GM21619 (cell line): Measurements from ENCODE around the gene ERAS.
"Not testable (repeated sequence)": the region's sequence is repeated elsewhere in the genome, so short reads cannot be mapped to it uniquely, and the experiment has no call there.

Source experiments
- ATAC-seq: cut with Tn5 transposase; IDR thresholded peaks from one replicate; pipeline ENCODE4 v1.9.1; 2021; ENCODE audit not compliant: unreplicated experiment

The ERAS gene

DNA sequence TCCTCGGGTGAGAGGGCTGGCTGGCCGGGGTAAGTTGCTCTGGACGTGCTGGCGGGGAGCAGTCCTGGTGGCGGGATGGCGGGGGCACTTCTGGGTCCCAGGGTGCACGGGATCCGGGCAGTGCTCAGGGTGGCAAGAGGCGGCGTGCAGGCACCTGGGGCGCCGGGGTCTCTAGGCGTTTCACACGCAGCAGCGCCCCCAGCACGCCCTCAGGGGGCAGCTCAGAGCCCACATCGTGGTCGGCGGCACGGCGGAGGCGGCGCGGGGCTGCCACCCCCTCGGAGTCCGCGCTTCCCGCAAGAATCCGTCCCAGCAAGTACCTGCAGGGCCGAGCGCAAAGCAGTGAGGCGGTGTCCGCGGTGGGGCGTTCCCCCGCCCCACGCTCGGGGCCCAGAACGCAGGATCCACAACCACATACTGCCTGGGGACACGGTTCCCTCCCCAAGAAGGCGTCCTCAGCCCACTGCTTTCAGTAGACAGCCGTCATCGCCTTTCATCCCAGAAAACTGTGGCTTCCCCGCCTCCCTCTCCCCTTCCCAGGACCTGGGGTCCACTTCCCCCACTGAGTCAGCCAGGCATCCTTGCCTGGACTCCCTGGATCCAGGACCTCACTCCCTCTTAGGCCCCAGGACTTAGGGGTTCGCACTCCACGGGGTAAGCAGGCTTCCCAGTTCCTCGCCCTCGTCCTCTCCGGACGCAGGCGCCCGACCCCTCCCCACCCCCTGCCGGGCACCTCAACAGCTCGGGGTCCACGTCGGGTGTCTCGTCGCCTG is 5.0 kb downstream of the ERAS start:
- no peak for ATAC-seq

DNA sequence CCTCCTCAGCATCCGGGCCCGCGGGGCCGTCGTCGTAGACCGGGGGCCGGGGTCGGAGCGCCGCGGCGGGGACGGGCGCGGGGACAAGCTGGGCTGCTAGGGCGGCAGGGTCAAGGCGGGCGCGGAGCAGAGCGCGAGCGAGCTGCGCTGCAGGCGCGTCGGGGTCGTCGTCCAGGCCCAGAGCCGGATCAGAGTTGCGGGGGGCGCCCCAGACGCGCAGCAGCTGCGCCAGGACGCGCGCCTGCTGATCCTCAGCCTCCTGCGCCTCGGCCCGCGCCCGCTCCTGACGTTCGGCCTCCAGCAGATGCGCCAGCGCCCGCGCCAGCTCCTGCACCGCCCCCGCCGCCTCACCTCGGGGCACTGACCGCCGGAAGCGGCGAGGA is 5.6 kb downstream of the ERAS start:
- ATAC-seq, result no peak

DNA sequence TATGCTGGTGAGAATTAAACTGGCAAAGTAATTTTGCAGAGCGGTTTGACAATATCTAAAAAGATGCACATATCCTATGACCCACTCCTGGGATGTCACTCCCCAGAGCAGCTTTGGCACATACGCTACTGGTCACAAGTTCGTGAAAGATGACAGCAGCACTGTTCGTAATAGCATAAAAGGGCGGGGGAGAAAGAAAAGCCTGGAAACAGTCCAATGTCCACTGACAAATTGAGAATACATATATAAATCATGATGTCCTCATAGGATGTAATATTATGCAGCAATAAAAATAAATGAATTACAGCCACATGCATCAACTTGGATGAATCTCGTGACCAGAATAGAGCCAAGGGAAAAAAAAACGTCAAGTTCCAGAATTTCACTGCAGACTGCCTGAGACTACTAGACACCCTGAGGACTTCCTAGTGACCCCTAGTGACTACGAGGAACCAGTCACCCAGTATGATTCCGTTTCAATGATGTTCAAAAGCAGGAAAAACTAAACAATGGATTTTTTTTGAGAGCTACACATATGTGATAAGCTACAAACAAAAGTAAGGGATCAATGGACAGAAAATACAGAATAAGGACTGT is 7.3 kb downstream of the ERAS start:
- no peak for ATAC-seq

DNA sequence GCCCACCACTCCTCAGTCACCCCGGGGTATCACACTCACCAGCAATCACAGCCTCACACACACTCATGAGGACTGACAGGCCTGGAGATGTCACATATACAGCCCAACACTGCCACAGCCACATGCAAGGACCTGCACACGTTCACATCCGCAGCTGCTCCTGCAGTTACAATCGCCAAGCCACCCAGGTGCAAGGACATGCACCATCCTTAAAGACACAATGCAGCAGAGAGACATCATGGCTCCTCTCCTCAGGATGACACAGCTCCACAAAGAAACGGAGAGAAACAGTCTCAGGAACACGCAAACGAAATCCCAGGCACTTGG is 8.0 kb downstream of the ERAS start:
- ATAC-seq, result no peak

DNA sequence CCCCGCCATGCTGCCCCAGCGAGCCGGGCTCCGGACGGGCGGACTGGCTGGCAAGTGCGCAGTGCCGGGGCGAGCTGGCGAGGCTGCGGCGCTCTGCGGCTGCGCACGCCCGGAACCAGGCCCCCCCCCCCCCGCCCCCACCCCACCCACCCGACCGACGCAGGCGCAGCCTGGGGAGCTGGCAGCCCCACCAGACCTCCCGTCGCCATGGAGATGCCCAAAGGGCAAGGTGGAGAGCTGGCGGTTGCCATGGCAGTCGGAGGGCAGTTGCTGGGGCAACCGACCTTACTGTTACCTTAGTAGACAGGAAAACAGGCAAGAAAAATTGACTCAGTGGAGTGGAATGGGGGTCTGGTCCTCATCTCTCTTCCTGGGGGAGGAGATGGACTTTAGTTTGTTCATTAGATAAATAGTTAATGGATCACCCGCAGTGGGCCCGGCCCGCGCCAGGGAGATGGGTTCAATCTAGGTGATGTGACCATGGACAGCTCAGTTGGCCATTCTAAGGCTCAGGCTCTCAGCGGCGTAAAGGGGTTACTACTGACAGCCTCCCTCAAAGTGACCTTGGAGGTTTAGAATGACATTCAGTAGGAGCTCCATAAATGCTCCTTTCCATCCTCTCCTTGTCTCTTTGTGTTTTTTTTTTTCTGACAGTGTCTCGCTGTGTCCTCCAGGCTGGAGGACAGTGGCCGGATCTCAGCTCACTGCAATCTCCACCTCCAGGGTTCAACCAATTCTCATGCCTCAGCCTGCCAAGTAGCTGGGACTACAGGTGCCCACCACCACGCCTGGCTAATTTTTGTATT is 9.4 kb downstream of the ERAS start, which contains the start of gene PCSK1N:
Gene PCSK1N (minus strand): TSS at position 87 of the 806 bp plus-strand sequence. CDS start 78 bp downstream, at position 9.
- no peak for ATAC-seq

DNA sequence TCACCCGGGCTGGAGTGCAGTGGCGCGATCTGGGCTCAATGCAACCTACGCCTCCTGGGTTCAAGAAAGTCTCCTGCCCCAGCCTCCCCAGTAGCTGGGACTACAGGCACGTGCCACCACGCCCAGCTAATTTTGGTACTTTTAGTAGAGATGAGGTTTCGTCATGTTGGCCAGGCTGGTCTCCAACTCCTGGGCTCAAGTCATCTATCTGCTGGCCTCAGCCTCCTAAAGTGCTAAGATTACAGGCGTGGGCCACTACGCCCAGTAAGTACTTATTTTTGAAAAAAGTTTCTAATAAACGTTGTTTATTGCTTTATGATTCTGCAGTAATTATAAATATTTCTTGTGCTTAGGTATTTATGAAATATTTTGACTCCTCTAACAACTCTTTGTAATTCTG is 13.4 kb downstream of the ERAS start:
- ATAC-seq, result no peak

DNA sequence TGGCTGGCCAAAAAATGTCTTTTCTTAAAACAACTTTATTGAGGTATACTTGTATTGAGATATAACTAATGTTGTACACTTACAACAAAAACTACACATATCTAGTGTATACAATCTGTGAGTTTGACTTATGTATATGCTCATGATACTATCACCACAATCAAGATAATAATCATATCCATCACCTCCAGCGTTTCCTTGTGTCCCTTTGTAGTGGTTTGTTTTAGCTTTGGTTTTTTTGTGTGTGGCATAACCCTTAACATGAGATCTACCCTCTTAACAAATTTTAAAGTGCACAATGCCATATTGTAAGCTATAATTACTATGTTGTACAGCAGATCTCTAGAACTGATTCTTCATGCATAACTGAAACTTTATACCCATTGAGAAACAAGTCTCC is 22.5 kb downstream of the ERAS start:
- no peak for ATAC-seq

DNA sequence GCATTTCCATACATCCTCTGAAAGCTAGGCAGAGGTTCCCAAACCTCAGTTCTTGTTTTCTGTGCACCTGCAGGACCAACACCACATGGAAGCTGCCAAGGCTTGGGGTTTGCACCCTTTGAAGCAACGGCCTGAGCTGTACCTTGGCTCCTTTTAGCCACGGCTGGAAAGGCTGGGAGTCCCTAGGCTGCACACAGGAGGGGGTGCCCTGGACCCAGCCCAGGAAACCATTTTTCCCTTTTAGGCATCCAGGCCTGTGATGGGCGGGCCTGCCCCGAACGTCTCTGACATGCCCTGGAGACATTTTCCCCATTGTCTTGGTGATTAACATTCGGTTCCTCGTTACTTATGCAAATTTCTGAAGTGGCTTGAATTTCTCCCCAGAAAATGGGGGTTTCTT is 26.5 kb downstream of the ERAS start:
- no peak for ATAC-seq

DNA sequence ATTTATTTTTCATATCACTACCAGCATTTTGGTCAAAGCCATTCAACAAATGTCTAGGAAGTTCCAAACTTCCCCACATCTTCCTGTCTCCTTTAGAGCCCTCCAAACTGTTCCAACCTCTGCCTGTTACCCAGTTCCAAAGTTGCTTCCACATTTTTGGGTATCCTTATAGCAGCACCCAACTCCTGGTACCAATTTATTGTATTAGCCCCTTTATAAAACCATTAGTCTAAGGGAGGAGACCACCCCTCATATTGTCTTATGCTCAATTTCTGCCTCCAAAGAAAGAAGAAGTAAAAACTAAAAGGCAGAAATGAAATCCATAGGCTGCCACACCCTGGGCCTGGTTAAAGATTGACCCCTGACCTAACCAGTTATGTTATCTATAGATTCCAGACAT is 27.2 kb downstream of the ERAS start:
- not testable (repeated sequence) for ATAC-seq

DNA sequence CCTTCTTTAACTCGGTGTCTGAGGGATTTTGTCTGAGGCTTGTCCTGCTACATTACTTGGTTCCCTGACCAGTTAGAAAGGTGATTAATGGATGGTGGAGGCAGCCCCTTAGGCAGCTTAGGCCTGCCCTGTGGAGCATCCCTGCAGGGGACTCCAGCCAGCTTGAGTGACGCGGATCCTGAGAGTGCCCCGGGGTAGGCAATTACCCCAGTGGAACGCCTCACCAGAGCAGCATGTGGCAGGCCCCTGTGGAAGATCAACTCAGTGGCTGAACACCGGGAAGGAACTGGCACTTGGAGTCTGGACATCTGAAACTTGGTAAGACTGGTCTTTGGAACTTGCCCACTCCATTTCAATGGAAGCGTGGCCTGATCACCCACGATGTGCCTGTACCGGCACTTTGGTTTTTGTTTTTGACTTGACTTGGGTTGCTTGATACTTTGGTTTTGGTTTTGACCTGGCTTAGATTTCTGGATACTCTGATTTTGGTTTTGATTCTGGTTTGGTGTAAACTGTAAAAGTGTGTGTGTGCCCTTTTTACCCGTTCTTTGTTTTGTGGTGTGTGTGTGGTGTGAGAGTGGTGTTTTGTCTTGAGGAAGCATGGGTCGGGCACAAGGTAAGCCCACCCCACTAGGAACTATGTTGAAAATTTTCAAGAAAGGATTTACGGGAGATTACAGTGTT is 27.9 kb downstream of the ERAS start:
- not testable (repeated sequence) for ATAC-seq

DNA sequence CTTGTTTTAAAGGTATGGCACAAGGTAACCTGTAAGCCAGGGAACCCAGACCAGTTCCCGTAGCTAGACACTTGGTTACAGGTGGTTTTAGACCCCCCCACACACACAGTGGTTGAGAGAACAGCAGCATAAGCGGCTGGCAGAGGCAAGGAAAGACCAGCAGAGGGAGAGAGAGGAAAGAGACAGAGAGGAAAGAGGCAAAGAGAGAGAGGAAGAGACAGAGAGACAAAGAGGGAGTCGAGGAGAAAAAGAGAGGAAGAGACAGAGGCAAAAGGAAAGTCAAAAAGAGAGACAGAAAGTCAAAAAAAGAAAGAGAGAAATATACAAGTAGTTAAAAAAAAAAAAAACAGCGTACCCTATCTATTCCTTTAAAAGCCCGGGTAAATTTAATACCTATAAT is 28.6 kb downstream of the ERAS start:
- ATAC-seq, result no peak

DNA sequence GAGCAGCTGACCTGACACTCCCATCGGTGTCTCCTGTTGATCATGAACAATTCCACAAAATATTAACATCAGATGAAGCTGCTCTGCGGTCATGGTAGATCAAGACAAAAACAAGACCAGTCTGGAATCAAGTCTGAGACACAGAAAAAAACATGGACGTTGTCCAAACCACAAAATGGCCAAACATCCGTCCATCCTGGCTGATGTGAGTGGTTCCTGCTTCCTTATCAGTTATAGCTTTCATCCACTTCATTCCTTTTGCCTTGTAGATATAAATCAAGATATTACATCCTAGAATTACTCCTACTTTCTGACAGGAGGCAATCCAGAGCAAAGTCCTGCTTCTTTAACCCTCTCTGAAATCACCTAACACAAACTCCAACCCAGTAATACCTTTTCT is 37.9 kb downstream of the ERAS start:
- ATAC-seq, result no peak

DNA sequence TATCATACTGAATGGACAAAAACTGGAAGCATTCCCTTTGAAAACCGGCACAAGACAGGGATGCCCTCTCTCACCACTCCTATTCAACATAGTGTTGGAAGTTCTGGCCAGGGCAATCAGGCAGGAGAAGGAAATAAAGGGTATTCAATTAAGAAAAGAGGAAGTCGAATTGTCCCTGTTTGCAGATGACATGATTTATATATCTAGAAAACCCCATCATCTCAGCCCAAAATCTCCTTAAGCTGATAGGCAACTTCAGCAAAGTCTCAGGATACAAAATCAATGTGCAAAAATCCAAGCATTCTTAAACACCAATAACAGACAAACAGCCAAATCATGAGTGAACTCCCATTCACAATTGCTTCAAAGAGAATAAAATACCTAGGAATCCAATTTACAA is 45.7 kb downstream of the ERAS start:
- not testable (repeated sequence) for ATAC-seq

DNA sequence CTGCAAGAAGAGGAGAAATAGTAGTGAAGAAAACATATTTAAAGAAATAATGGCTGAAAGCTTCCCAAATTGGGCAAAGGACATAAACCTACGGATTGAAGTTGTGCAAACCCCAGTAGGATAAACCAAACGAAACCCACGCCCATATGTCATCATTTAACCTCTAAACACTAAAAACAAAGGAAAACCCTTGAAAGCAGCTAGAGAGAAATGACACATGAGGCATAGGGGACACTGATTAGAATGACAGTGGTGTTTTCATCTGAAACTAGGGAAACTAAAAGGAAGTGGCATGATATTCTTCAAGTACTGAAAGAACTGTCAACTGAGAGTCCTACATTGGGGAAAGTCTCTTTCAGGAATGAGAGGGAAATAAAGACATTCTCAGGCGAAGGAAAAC is 50.6 kb downstream of the ERAS start:
- not testable (repeated sequence) for ATAC-seq
